H1 (cell line): ENCODE measurements around the gene MACROD2. TPM values are rescaled to one million over a fixed set of nuclear protein-coding genes. Genes with fewer than 3 reads are reported as not detected.

Experiments used
- CTCF ChIA-PET: fragments of 300-600 bp; sonication (Branson Sonifier 250); formaldehyde crosslinking; loops from one replicate; lab custom pipeline; 2021; ENCODE audit not compliant: partially characterized antibody; lab: Charles Lee
- POLR2A ChIA-PET: fragments of 300-600 bp; sonication (Branson Sonifier 250); formaldehyde crosslinking; loops from one replicate; lab custom pipeline; 2021; ENCODE audit warnings: inconsistent platforms; ENCODE audit not compliant: partially characterized antibody; lab: Charles Lee
- DNase-seq, 2 experiments: peaks; one replicate each; pipeline versions ENCODE4 v3.0.0 to v3.0.0-alpha.2; 2010 to 2022; ENCODE audit warnings: low spot score in 2 of 2, low read depth in 1 of 2, mixed read lengths in 1 of 2
- FAIRE-seq: peaks from 2 replicates; lab custom pipeline; 2011; peaks lifted over from hg19 to GRCh38; lab: Jason Lieb, UNC
- H2AFZ ChIP-seq: 2 replicates; pipeline ENCODE4 v1.8.1; 2012; ENCODE audit warnings: low read length, inconsistent platforms
- H2AK5ac ChIP-seq: 2 replicates; pipeline ENCODE4 v1.6.1; 2013; ENCODE audit warnings: low read depth, low read length
- H2BK120ac ChIP-seq: replicated peaks from 2 replicates; pipeline ENCODE3; 2013; ENCODE audit warnings: low read depth, low read length, inconsistent platforms
- H2BK12ac ChIP-seq: 2 replicates; pipeline ENCODE4 v1.6.1; 2013; ENCODE audit warnings: low read depth, low read length
- H2BK15ac ChIP-seq: 2 replicates; pipeline ENCODE4 v1.6.1; 2013; ENCODE audit warnings: low read length
- H2BK20ac ChIP-seq: 2 replicates; pipeline ENCODE4 v1.6.1; 2013; ENCODE audit warnings: low read length
- H2BK5ac ChIP-seq: 2 replicates; pipeline ENCODE4 v1.6.1; 2013; ENCODE audit warnings: low read depth, low read length
- H3K14ac ChIP-seq: 2 replicates; pipeline ENCODE4 v1.6.1; 2013; ENCODE audit warnings: inconsistent platforms; ENCODE audit not compliant: insufficient read length
- H3K18ac ChIP-seq: 2 replicates; pipeline ENCODE4 v1.6.1; 2013; ENCODE audit warnings: low read length; ENCODE audit errors: extremely low read depth
- H3K23ac ChIP-seq: 2 replicates; pipeline ENCODE4 v1.6.1; 2013; ENCODE audit warnings: inconsistent platforms; ENCODE audit not compliant: insufficient read length
- H3K23me2 ChIP-seq: 2 replicates; pipeline ENCODE4 v1.6.1; 2013; ENCODE audit warnings: low read depth, low read length
- H3K27ac ChIP-seq: 2 replicates; pipeline ENCODE4 v1.6.1; 2011; ENCODE audit warnings: low read depth, low read length, inconsistent platforms
- H3K27me3 ChIP-seq, 4 experiments: replicated peaks in 1 of 4; 1 replicate in 1 of 4; 2 replicates in 3 of 4; pipeline versions ENCODE4 v1.6.1 to v1.8.1; 2011 to 2013; ENCODE audit warnings: low read length in 3 of 4, mild to moderate bottlenecking in 3 of 4, inconsistent platforms in 2 of 4, mixed read lengths in 2 of 4, moderate library complexity in 1 of 4; ENCODE audit not compliant: control insufficient read depth in 3 of 4, insufficient read depth in 3 of 4; ENCODE audit errors: extremely low read depth in 1 of 4
- H3K36me3 ChIP-seq, 4 experiments: 2 replicates each; pipeline versions ENCODE4 v1.6.1 to v1.8.1; 2011 to 2013; ENCODE audit warnings: mild to moderate bottlenecking in 4 of 4, low read length in 3 of 4, moderate library complexity in 2 of 4, control low read depth in 1 of 4, inconsistent platforms in 1 of 4; ENCODE audit not compliant: insufficient read depth in 4 of 4, control insufficient read depth in 2 of 4
- H3K4ac ChIP-seq: replicated peaks from 2 replicates; pipeline ENCODE3; 2013; ENCODE audit warnings: low read length, low read depth, mixed read lengths, inconsistent platforms; ENCODE audit not compliant: insufficient read length
- H3K4me1 ChIP-seq, 4 experiments: replicated peaks in 1 of 4; 1 replicate in 1 of 4; 2 replicates in 3 of 4; pipeline versions ENCODE4 v1.6.1 to v1.8.1; 2011 to 2013; ENCODE audit warnings: low read length in 3 of 4, inconsistent platforms in 2 of 4, mixed read lengths in 1 of 4; ENCODE audit not compliant: insufficient read depth in 4 of 4, control insufficient read depth in 3 of 4
- H3K4me2 ChIP-seq, 2 experiments: 2 replicates each; pipeline versions ENCODE4 v1.6.1 to v1.8.1; 2011 to 2013; ENCODE audit warnings: low read depth in 2 of 2, low read length in 2 of 2, control low read depth in 1 of 2, inconsistent platforms in 1 of 2, mild to moderate bottlenecking in 1 of 2; ENCODE audit not compliant: insufficient read depth in 1 of 2
- H3K4me3 ChIP-seq, 4 experiments: fragments of 200-600, 300-600 bp in 1 of 4; sonication (generic), shearing (Covaris generic), sonication (Bioruptor Twin) in 1 of 4; 2 replicates each; pipeline versions ENCODE4 v1.5.1 to v1.8.1; 2011 to 2016; ENCODE audit warnings: low read length in 4 of 4, low read depth in 3 of 4, control low read depth in 2 of 4, inconsistent platforms in 2 of 4, mild to moderate bottlenecking in 2 of 4, mixed read lengths in 1 of 4, moderate library complexity in 1 of 4; ENCODE audit not compliant: insufficient read depth in 2 of 4; ENCODE audit errors: extremely low read depth in 1 of 4
- H3K56ac ChIP-seq: replicated peaks from 2 replicates; pipeline ENCODE3; 2013; ENCODE audit warnings: low read depth, mild to moderate bottlenecking, mixed read lengths, low read length, inconsistent platforms; ENCODE audit not compliant: insufficient read length
- H3K79me1 ChIP-seq: 2 replicates; pipeline ENCODE4 v1.6.1; 2013; ENCODE audit warnings: low read depth, low read length, control low read depth
- H3K79me2 ChIP-seq, 2 experiments: 2 replicates each; pipeline versions ENCODE4 v1.6.1 to v1.8.1; 2012 to 2013; ENCODE audit warnings: low read length in 2 of 2, mild to moderate bottlenecking in 2 of 2, inconsistent platforms in 1 of 2; ENCODE audit not compliant: insufficient read depth in 2 of 2, control insufficient read depth in 1 of 2
- H3K9ac ChIP-seq, 4 experiments: replicated peaks in 1 of 4; 1 replicate in 1 of 4; 2 replicates in 3 of 4; pipeline versions ENCODE4 v1.6.1 to v1.8.1; 2011 to 2013; ENCODE audit warnings: low read depth in 3 of 4, low read length in 3 of 4, control low read depth in 2 of 4, mild to moderate bottlenecking in 2 of 4, moderate library complexity in 2 of 4, inconsistent platforms in 1 of 4; ENCODE audit errors: extremely low read depth in 1 of 4
- H3K9me3 ChIP-seq, 2 experiments: 2 replicates each; pipeline versions ENCODE4 v1.6.1 to v1.8.1; 2012 to 2013; ENCODE audit warnings: mild to moderate bottlenecking in 2 of 2, moderate library complexity in 2 of 2, control low read depth in 1 of 2, inconsistent platforms in 1 of 2, low read depth in 1 of 2, low read length in 1 of 2, mixed read lengths in 1 of 2; ENCODE audit not compliant: insufficient read depth in 2 of 2
- H4K20me1 ChIP-seq, 2 experiments: replicated peaks in 1 of 2; 2 replicates each; pipeline versions ENCODE3 to v1.8.1; 2011 to 2013; ENCODE audit warnings: inconsistent platforms in 2 of 2, low read length in 2 of 2, mild to moderate bottlenecking in 1 of 2; ENCODE audit not compliant: insufficient read depth in 2 of 2, control insufficient read depth in 1 of 2
- H4K5ac ChIP-seq: 2 replicates; pipeline ENCODE4 v1.6.1; 2013; ENCODE audit warnings: low read length, low read depth, mixed read lengths, inconsistent platforms; ENCODE audit not compliant: insufficient read length
- H4K8ac ChIP-seq: 2 replicates; pipeline ENCODE4 v1.8.0; 2013; ENCODE audit warnings: mild to moderate bottlenecking, moderate library complexity, low read length, inconsistent platforms; ENCODE audit not compliant: insufficient read depth; ENCODE audit errors: extremely low read depth
- H4K91ac ChIP-seq: replicated peaks from 2 replicates; pipeline ENCODE3; 2013; ENCODE audit warnings: low read length, mixed read lengths, inconsistent platforms; ENCODE audit not compliant: insufficient read length
- FOSL1 ChIP-seq: IDR thresholded peaks from 2 replicates; pipeline ENCODE4 v1.6.1; 2011; ENCODE audit warnings: mild to moderate bottlenecking, low read depth, low read length, moderate library complexity; ENCODE audit not compliant: insufficient read depth
- MAFK ChIP-seq: IDR thresholded peaks from 2 replicates; pipeline ENCODE4 v1.6.1; 2012; ENCODE audit warnings: low read depth, mild to moderate bottlenecking, improper control_type of control experiment, low read length
- SIRT6 ChIP-seq: IDR thresholded peaks from one replicate; pipeline ENCODE4 v1.7.1; 2012; ENCODE audit warnings: low read length, inconsistent platforms
- TCF12 ChIP-seq: IDR thresholded peaks from 2 replicates; pipeline ENCODE4 v1.6.1; 2011; ENCODE audit warnings: low read depth, mild to moderate bottlenecking, low read length
- WGBS, 2 experiments: shearing (Covaris generic) in 1 of 2; methylation state at CpG; one replicate each; pipeline versions ENCODE4 v1.1.6 to v1.1.7; 2013 to 2015; ENCODE audit warnings: low lambda C conversion rate in 2 of 2, mixed read lengths in 2 of 2, inconsistent platforms in 1 of 2, low coverage in 1 of 2, missing lambda C conversion rate in 1 of 2; ENCODE audit not compliant: insufficient replicate concordance in 2 of 2, insufficient coverage in 1 of 2, insufficient read length in 1 of 2; ENCODE audit errors: extremely low coverage in 1 of 2, missing lambda C conversion rate in 1 of 2; 5-methylcytosine and 5-hydroxymethylcytosine counted together
- polyA plus RNA-seq, 7 experiments: library from polyadenylated mRNA; depleted of rRNA in 3 of 7; stranded (reverse) in 5 of 7; unstranded in 2 of 7; fragments of >200 nt in 5 of 7; fragments of 200-250 nt in 2 of 7; gene quantifications; 1 replicate in 5 of 7; 2 replicates in 1 of 7; 4 replicates in 1 of 7; pipeline versions ENCODE4 v1.2.1 to v1.2.3, GENCODE V29; 2011 to 2013; ENCODE audit warnings: missing spikeins in 2 of 7, mixed read lengths in 2 of 7
- total RNA-seq: library from RNA; stranded (reverse); fragmentation: NEBNext Ultra II Directional; extraction: Animal tissue kit (Norgen Biotek cat#: 25700); gene quantifications from 2 replicates; pipeline ENCODE4 v1.2.1, GENCODE V29; 2021

MACROD2 gene
- total and polyA plus RNA-seq, 2 of the 8 experiments (the other 6 are each of a cell fraction or from before 2014, with no cell fraction given) = 0.70 to 3.9 TPM

DNA sequence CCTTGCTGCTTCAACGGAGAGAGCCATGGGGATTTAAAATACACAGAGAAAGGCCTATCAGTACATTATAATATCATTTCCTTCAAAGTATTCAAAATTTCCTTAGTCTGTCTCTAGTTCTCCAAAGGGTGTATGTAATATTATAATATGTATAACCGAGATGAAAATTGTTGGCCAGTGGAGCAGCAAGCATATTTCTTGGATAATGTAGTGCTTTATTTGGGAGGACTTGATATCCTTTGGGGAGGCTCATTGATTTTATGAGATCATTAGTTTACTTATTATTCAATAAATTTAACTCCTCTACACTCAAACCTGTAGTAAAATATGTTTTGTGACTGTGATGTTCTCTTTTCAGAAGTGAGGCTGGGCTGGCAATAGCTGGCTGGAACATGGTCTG is 1145.0 kb downstream of the MACROD2 start:
- no peaks in the 10 kb centered on the region for H3K79me1 ChIP-seq
- H3K27ac ChIP-seq = no peak overlapping the region
- WGBS, 2 experiments = 89% methylated on average over 2 of the region's 2 CpGs; no CpG with 5 or more reads in 1 of the 2 experiments
- no peak overlapping the region for H3K56ac ChIP-seq
- no peaks in the 10 kb centered on the region for H3K9me3 ChIP-seq
- no peak overlapping the region for H2AFZ ChIP-seq
- H4K5ac ChIP-seq = no peak overlapping the region
- no peak overlapping the region for H3K4me2 ChIP-seq
- no peak overlapping the region for H4K8ac ChIP-seq
- no peak for DNase-seq
- no peak overlapping the region for H3K4me3 ChIP-seq
- no peaks in the 10 kb centered on the region for H3K27me3 ChIP-seq
- CTCF ChIA-PET = no interaction called here
- no peaks in the 10 kb centered on the region for H4K20me1 ChIP-seq
- H3K23ac ChIP-seq = no peak overlapping the region
- no peaks in the 10 kb centered on the region for H3K79me2 ChIP-seq
- no peak overlapping the region for H4K91ac ChIP-seq
- H2BK120ac ChIP-seq = no peak overlapping the region
- H3K36me3 ChIP-seq = no peaks in the 10 kb centered on the region
- H3K4me1 ChIP-seq = no peaks in the 10 kb centered on the region
- H3K4ac ChIP-seq = no peak overlapping the region
- no peak overlapping the region for H2AK5ac ChIP-seq
- H2BK12ac ChIP-seq = no peak overlapping the region
- no peak overlapping the region for H3K18ac ChIP-seq
- no peak overlapping the region for H3K14ac ChIP-seq
- H3K23me2 ChIP-seq = no peaks in the 10 kb centered on the region
- H2BK20ac ChIP-seq = no peak overlapping the region
- H2BK5ac ChIP-seq = no peak overlapping the region
- H2BK15ac ChIP-seq = no peak overlapping the region
- POLR2A ChIA-PET = interaction anchor here (0.5 kb wide), 1 partner anchor 92 kb away, joined by 3 read pairs; no protein-coding TSS in a partner anchor
- no peak overlapping the region for H3K9ac ChIP-seq
- FAIRE-seq = no peak
- TF ChIP-seq MAFK = no peak
- TF ChIP-seq FOSL1 = no peak
- no peak for TF ChIP-seq SIRT6
- no peak for TF ChIP-seq TCF12
